H9 (cell line): Measurements from ENCODE around the gene ATOSB. TPM values are rescaled to one million over a fixed set of nuclear protein-coding genes. Genes with fewer than 3 reads are reported as not detected.

Experiments
- DNase-seq: peaks from one replicate; pipeline ENCODE4 v3.0.0-alpha.2; 2017
- H2AFZ ChIP-seq: one replicate; pipeline ENCODE4 v1.6.1; 2013; ENCODE audit warnings: mild to moderate bottlenecking, low read length, control low read depth, moderate library complexity
- H2AK5ac ChIP-seq: 2 replicates; pipeline ENCODE4 v1.6.1; 2013; ENCODE audit warnings: low read length, control low read depth, mixed read lengths; ENCODE audit not compliant: insufficient read length
- H2BK120ac ChIP-seq: one replicate; pipeline ENCODE4 v1.6.1; 2013; ENCODE audit warnings: low read depth, mild to moderate bottlenecking, low read length, control low read depth, inconsistent platforms; ENCODE audit not compliant: poor library complexity, severe bottlenecking
- H2BK12ac ChIP-seq: 2 replicates; pipeline ENCODE4 v1.6.1; 2013; ENCODE audit warnings: low read length, control low read depth, mixed read lengths, low read depth; ENCODE audit not compliant: insufficient read length
- H2BK15ac ChIP-seq: 2 replicates; pipeline ENCODE4 v1.6.1; 2013; ENCODE audit warnings: low read depth, low read length, control low read depth
- H2BK20ac ChIP-seq: one replicate; pipeline ENCODE4 v1.6.1; 2013; ENCODE audit warnings: low read depth, mild to moderate bottlenecking, low read length, control low read depth, inconsistent platforms; ENCODE audit not compliant: poor library complexity, severe bottlenecking
- H2BK5ac ChIP-seq: 2 replicates; pipeline ENCODE4 v1.6.1; 2013; ENCODE audit warnings: low read length, control low read depth, mixed read lengths; ENCODE audit not compliant: insufficient read length
- H3K14ac ChIP-seq: 2 replicates; pipeline ENCODE4 v1.6.1; 2013; ENCODE audit warnings: low read length, control low read depth; ENCODE audit not compliant: insufficient read depth
- H3K18ac ChIP-seq: 2 replicates; pipeline ENCODE4 v1.6.1; 2013; ENCODE audit warnings: low read depth, mild to moderate bottlenecking, mixed read lengths, low read length, control low read depth; ENCODE audit not compliant: insufficient read length
- H3K23ac ChIP-seq: 2 replicates; pipeline ENCODE4 v1.6.1; 2013; ENCODE audit warnings: low read length, control low read depth, mixed read lengths, low read depth; ENCODE audit not compliant: insufficient read length
- H3K23me2 ChIP-seq: 2 replicates; pipeline ENCODE4 v1.6.1; 2013; ENCODE audit warnings: low read depth, mild to moderate bottlenecking, mixed read lengths, low read length, control low read depth; ENCODE audit not compliant: insufficient read length, poor library complexity, severe bottlenecking
- H3K27ac ChIP-seq: 2 replicates; pipeline ENCODE4 v1.5.1; 2013; ENCODE audit warnings: low read length, control low read depth, mixed read lengths, low read depth; ENCODE audit not compliant: insufficient read length
- H3K27me3 ChIP-seq: 2 replicates; pipeline ENCODE4 v1.6.1; 2013; ENCODE audit warnings: low read length, control low read depth, inconsistent platforms; ENCODE audit not compliant: insufficient read depth
- H3K4ac ChIP-seq: 2 replicates; pipeline ENCODE4 v1.6.1; 2013; ENCODE audit warnings: low read depth, mild to moderate bottlenecking, control low read depth, inconsistent platforms, low read length, moderate library complexity
- H3K4me1 ChIP-seq: 2 replicates; pipeline ENCODE4 v1.6.1; 2013; ENCODE audit warnings: low read length, control low read depth, inconsistent platforms; ENCODE audit not compliant: insufficient read depth
- H3K4me2 ChIP-seq: 2 replicates; pipeline ENCODE4 v1.6.1; 2013; ENCODE audit warnings: low read length, control low read depth, mixed read lengths; ENCODE audit not compliant: insufficient read length, insufficient read depth
- H3K56ac ChIP-seq: 2 replicates; pipeline ENCODE4 v1.6.1; 2013; ENCODE audit warnings: low read depth, mild to moderate bottlenecking, mixed read lengths, low read length, control low read depth; ENCODE audit not compliant: insufficient read length
- H3K79me1 ChIP-seq: 2 replicates; pipeline ENCODE4 v1.6.1; 2013; ENCODE audit warnings: low read depth, mild to moderate bottlenecking, moderate library complexity, low read length, control low read depth, inconsistent platforms; ENCODE audit not compliant: insufficient read depth, poor library complexity, severe bottlenecking
- H3K79me2 ChIP-seq: 2 replicates; pipeline ENCODE4 v1.6.1; 2013; ENCODE audit warnings: low read length, control low read depth, inconsistent platforms; ENCODE audit not compliant: insufficient read depth
- H3K9ac ChIP-seq: 2 replicates; pipeline ENCODE4 v1.6.1; 2013; ENCODE audit warnings: low read length, control low read depth, mixed read lengths; ENCODE audit not compliant: insufficient read length; ENCODE audit errors: extremely low read depth
- H3K9me3 ChIP-seq: one replicate; pipeline ENCODE4 v1.6.1; 2013; ENCODE audit warnings: low read depth, low read length, inconsistent platforms; ENCODE audit not compliant: control insufficient read depth
- H3T11ph ChIP-seq: one replicate; pipeline ENCODE4 v1.6.1; 2013; ENCODE audit warnings: mild to moderate bottlenecking, low read length, control low read depth, inconsistent platforms
- H4K20me1 ChIP-seq: one replicate; pipeline ENCODE4 v1.6.1; 2013; ENCODE audit not compliant: control insufficient read depth, insufficient read length, insufficient read depth
- H4K5ac ChIP-seq: 2 replicates; pipeline ENCODE4 v1.6.1; 2013; ENCODE audit warnings: low read depth, mild to moderate bottlenecking, mixed read lengths, low read length, control low read depth; ENCODE audit not compliant: insufficient read length
- H4K8ac ChIP-seq: replicated peaks from 2 replicates; pipeline ENCODE4 v1.6.1; 2013; ENCODE audit warnings: low read length, control low read depth, mixed read lengths, low read depth; ENCODE audit not compliant: insufficient read length
- H4K91ac ChIP-seq: 2 replicates; pipeline ENCODE4 v1.6.1; 2013; ENCODE audit warnings: low read depth, mild to moderate bottlenecking, moderate library complexity, mixed read lengths, low read length, control low read depth; ENCODE audit not compliant: insufficient read length
- H3K27ac Mint-ChIP-seq, 3 experiments: 2 replicates in 2 of 3; 3 replicates in 1 of 3; pipeline ENCODE4 v1.8.0; 2020 to 2021; ENCODE audit warnings: mixed read lengths in 3 of 3, mild to moderate bottlenecking in 1 of 3, moderate library complexity in 1 of 3
- H3K27me3 Mint-ChIP-seq: 2 replicates; pipeline ENCODE4 v1.8.0; 2021; ENCODE audit warnings: low read depth, mild to moderate bottlenecking, moderate library complexity, mixed read lengths
- H3K36me3 Mint-ChIP-seq, 3 experiments: 2 replicates in 2 of 3; 3 replicates in 1 of 3; pipeline ENCODE4 v1.8.0; 2020 to 2021; ENCODE audit warnings: low read depth in 3 of 3, mixed read lengths in 3 of 3; ENCODE audit not compliant: insufficient read depth in 1 of 3
- H3K4me1 Mint-ChIP-seq, 2 experiments: 2 replicates each; pipeline ENCODE4 v1.8.0; 2020; ENCODE audit warnings: mixed read lengths in 2 of 2
- H3K4me3 Mint-ChIP-seq, 2 experiments: 2 replicates in 1 of 2; 3 replicates in 1 of 2; pipeline ENCODE4 v1.8.0; 2020 to 2021; ENCODE audit warnings: mild to moderate bottlenecking in 2 of 2, mixed read lengths in 2 of 2, moderate library complexity in 1 of 2
- H3K9me3 Mint-ChIP-seq, 2 experiments: 2 replicates in 1 of 2; 3 replicates in 1 of 2; pipeline ENCODE4 v1.8.0; 2020; ENCODE audit warnings: mild to moderate bottlenecking in 2 of 2, mixed read lengths in 2 of 2, moderate library complexity in 1 of 2
- CTCF ChIP-seq: fragments of 200-600 bp; sonication (generic); conservative IDR thresholded peaks from 3 replicates; pipeline ENCODE4 v1.8.0; 2021; ENCODE audit warnings: antibody characterized with exemption, mild to moderate bottlenecking
- WGBS: extraction: QIAGEN DNeasy Blood & Tissue Kit; methylation state at CpG from one replicate; pipeline ENCODE4 v1.1.7; 2013; ENCODE audit warnings: missing lambda C conversion rate, low lambda C conversion rate, mixed read lengths; ENCODE audit not compliant: insufficient read length; ENCODE audit errors: extremely low coverage; 5-methylcytosine and 5-hydroxymethylcytosine counted together
- total RNA-seq: library from RNA; stranded (reverse); gene quantifications from 2 replicates; pipeline ENCODE4 v1.2.1, GENCODE V29; 2021

The ATOSB gene
- total RNA-seq, 1 experiment from 2014 or later = 5.6 TPM

DNA sequence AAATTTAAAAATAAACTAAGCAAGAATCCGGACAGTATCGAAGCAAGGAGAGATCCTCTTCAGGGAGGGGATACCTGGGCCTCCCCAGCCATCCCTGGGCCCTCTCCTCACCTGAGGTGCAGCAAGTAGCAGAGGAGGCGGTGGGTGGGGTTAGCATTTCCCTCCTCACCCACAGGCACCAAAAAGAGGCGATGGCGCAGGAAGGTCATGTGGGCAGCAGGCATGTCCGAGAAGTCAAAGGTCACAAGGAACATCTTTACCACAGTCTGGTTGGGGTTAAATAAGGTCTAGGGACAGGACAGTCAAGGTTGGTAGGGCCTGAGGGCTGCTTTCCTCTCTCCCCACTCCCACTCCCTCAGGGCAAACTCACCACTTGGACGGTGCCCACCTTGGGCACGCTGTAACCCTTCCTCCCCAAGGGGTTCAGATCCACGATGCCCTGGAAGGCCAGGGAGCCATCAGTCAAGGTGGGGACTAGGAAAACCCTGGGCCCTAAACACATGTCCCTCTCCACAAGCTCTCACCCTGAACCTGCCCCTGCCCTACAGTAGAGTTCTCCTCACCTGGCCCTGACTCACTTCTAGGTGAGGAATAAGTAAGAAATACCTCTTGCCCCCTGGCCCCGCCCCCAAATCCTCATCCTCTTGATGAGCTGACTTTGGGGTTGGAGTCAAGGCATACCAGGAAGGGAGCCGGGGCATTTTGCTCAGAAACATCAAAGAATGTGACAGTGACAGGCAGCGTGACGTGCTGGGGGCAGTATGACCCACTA lies 9.9 kb downstream of the ATOSB start:
- DNase-seq = no peak

More for the DNA sequence above, 9.9 kb downstream of the ATOSB start:
- H4K91ac ChIP-seq = no peak overlapping the region
- H3K4ac ChIP-seq = no peak overlapping the region
- Mint-ChIP-seq H3K4me1 (peaks cover 21 to 23% of the 10 kb centered on the region in 2 experiments), H3K4me3 (no peak overlapping the region; a peak in 1 of 5 replicates), H3K27ac (peak overlapping the region in 1 of 3 experiments; percentile 44; a peak in 2 of 7 replicates), H3K27me3 (no peaks in the 10 kb centered on the region), H3K9me3 (no peaks in the 10 kb centered on the region; a peak in 1 of 5 replicates), H3K36me3 (peaks cover 10 to 32% (median 28%) of the 10 kb centered on the region in 3 experiments)
- no peak overlapping the region for H3K14ac ChIP-seq
- H4K5ac ChIP-seq = no peak overlapping the region
- no peak overlapping the region for H3K9ac ChIP-seq
- H2AK5ac ChIP-seq = no peak overlapping the region
- peaks cover 10% of the 10 kb centered on the region for H3K23me2 ChIP-seq
- no peaks in the 10 kb centered on the region for H4K20me1 ChIP-seq
- no peak overlapping the region for H4K8ac ChIP-seq
- H3K9me3 ChIP-seq = no peaks in the 10 kb centered on the region
- peaks cover 9% of the 10 kb centered on the region for H3K79me1 ChIP-seq
- no peak overlapping the region for H2BK12ac ChIP-seq
- H3K4me2 ChIP-seq = no peak overlapping the region
- no peaks in the 10 kb centered on the region for H3K4me1 ChIP-seq
- no peak overlapping the region for H2BK5ac ChIP-seq
- H3T11ph ChIP-seq = no peak overlapping the region
- H3K79me2 ChIP-seq = peaks cover 5% of the 10 kb centered on the region; the same call in 1 of the 2 replicates
- no peaks in the 10 kb centered on the region for H3K27me3 ChIP-seq
- no peak overlapping the region for H2BK120ac ChIP-seq
- H3K18ac ChIP-seq = no peak overlapping the region
- H3K23ac ChIP-seq = no peak overlapping the region
- TF ChIP-seq CTCF = no peak
- H2AFZ ChIP-seq = no peak overlapping the region
- H3K56ac ChIP-seq = no peak overlapping the region
- H2BK20ac ChIP-seq = no peak overlapping the region
- no peak overlapping the region for H3K27ac ChIP-seq
- H2BK15ac ChIP-seq = no peak overlapping the region
- WGBS = no CpG with 5 or more reads among the region's 13 CpGs
